ENCODE results near the gene C22orf15. TPM values are rescaled to one million over a fixed set of nuclear protein-coding genes. Genes with fewer than 3 reads are reported as not detected.

Gene C22orf15
- polyA plus RNA-seq (2013, experiment 1 of 2), result 0.77 TPM
- polyA plus RNA-seq (2013, experiment 2 of 2), result 1.7 TPM

- no peak within 1 kb of the TSS for H3K4me3 ChIP-seq (ENCODE audit: extremely low read depth, insufficient read depth, low read length, poor library complexity, severe bottlenecking)
- H3K36me3 ChIP-seq (ENCODE audit: control insufficient read depth, insufficient read depth, low read length), result peaks cover 14% of the 10 kb centered on the region
- H3K4me1 ChIP-seq (ENCODE audit: control insufficient read depth, insufficient read depth, low read length, poor library complexity, severe bottlenecking), result peaks cover 26% of the 10 kb centered on the region
- peak within 1 kb of the TSS; percentile 10 for H3K27ac ChIP-seq (ENCODE audit: low read depth, low read length, severe bottlenecking)
- WGBS, 2 experiments (ENCODE audit: insufficient coverage in 2 of 2), result 76 to 78% methylated on average over 11 to 15 of the region's 23 CpGs
- no peaks in the 10 kb centered on the region for H3K9me3 ChIP-seq (ENCODE audit: control insufficient read depth, low read length)
These were observed at the start of gene C22orf15 for GRCh38 chr22:23762842-23763578. TSS of gene C22orf15 (plus strand) at chr22:23762990. CDS start at chr22:23763307, 317 bp downstream.

GRCh38 chr22:23713696-23714595 is 48.8 kb upstream of the C22orf15 start:
- Histone ChIP-seq H3K4me3 (ENCODE audit: extremely low read depth, insufficient read depth, low read length, poor library complexity, severe bottlenecking) (no peak overlapping the region), H3K4me1 (ENCODE audit: control insufficient read depth, insufficient read depth, low read length, poor library complexity, severe bottlenecking) (no peaks in the 10 kb centered on the region), H3K36me3 (ENCODE audit: control insufficient read depth, insufficient read depth, low read length) (peaks cover 65% of the 10 kb centered on the region), H3K27ac (ENCODE audit: low read depth, low read length, severe bottlenecking) (no peak overlapping the region), H3K9me3 (ENCODE audit: control insufficient read depth, low read length) (no peaks in the 10 kb centered on the region)
- WGBS, 2 experiments (ENCODE audit: insufficient coverage in 2 of 2), result 96% methylated on average over 22 to 24 of the region's 28 CpGs

GRCh38 chr22:23714596-23715578 is 47.9 kb upstream of the C22orf15 start:
- no peak overlapping the region for H3K27ac ChIP-seq (ENCODE audit: low read depth, low read length, severe bottlenecking)
- H3K9me3 ChIP-seq (ENCODE audit: control insufficient read depth, low read length), result no peaks in the 10 kb centered on the region
- WGBS, 2 experiments (ENCODE audit: insufficient coverage in 2 of 2), result 93 to 94% methylated on average over 18 to 20 of the region's 23 CpGs
- no peak overlapping the region for H3K4me3 ChIP-seq (ENCODE audit: extremely low read depth, insufficient read depth, low read length, poor library complexity, severe bottlenecking)
- H3K4me1 ChIP-seq (ENCODE audit: control insufficient read depth, insufficient read depth, low read length, poor library complexity, severe bottlenecking), result no peaks in the 10 kb centered on the region
- H3K36me3 ChIP-seq (ENCODE audit: control insufficient read depth, insufficient read depth, low read length), result peaks cover 55% of the 10 kb centered on the region

GRCh38 chr22:23715806-23716375 is 46.9 kb upstream of the C22orf15 start:
- Histone ChIP-seq H3K4me3 (ENCODE audit: extremely low read depth, insufficient read depth, low read length, poor library complexity, severe bottlenecking) (peak overlapping the region; percentile 81), H3K36me3 (ENCODE audit: control insufficient read depth, insufficient read depth, low read length) (peaks cover 45% of the 10 kb centered on the region), H3K27ac (ENCODE audit: low read depth, low read length, severe bottlenecking) (no peak overlapping the region), H3K4me1 (ENCODE audit: control insufficient read depth, insufficient read depth, low read length, poor library complexity, severe bottlenecking) (no peaks in the 10 kb centered on the region), H3K9me3 (ENCODE audit: control insufficient read depth, low read length) (no peaks in the 10 kb centered on the region)
- 97 to 98% methylated on average over 13 to 14 of the region's 18 CpGs for WGBS, 2 experiments (ENCODE audit: insufficient coverage in 2 of 2)

- Histone ChIP-seq H3K4me1 (ENCODE audit: control insufficient read depth, insufficient read depth, low read length, poor library complexity, severe bottlenecking) (no peaks in the 10 kb centered on the region), H3K27ac (ENCODE audit: low read depth, low read length, severe bottlenecking) (peak overlapping the region; percentile 57)
- 6% methylated on average over 63 to 68 of the region's 84 CpGs for WGBS, 2 experiments (ENCODE audit: insufficient coverage in 2 of 2)
These were observed 45.7 kb upstream of the C22orf15 start for GRCh38 chr22:23716811-23717801.

GRCh38 chr22:23718371-23719165 is 44.2 kb upstream of the C22orf15 start:
- no peaks in the 10 kb centered on the region for H3K4me1 ChIP-seq (ENCODE audit: control insufficient read depth, insufficient read depth, low read length, poor library complexity, severe bottlenecking)
- 97 to 98% methylated on average over 9 to 10 of the region's 17 CpGs for WGBS, 2 experiments (ENCODE audit: insufficient coverage in 2 of 2)
- peaks cover 20% of the 10 kb centered on the region for H3K36me3 ChIP-seq (ENCODE audit: control insufficient read depth, insufficient read depth, low read length)
- no peaks in the 10 kb centered on the region for H3K9me3 ChIP-seq (ENCODE audit: control insufficient read depth, low read length)
- no peak overlapping the region for H3K27ac ChIP-seq (ENCODE audit: low read depth, low read length, severe bottlenecking)
- no peak overlapping the region for H3K4me3 ChIP-seq (ENCODE audit: extremely low read depth, insufficient read depth, low read length, poor library complexity, severe bottlenecking)

More at GRCh38 chr22:23716811-23717801, 45.7 kb upstream of the C22orf15 start:
- Histone ChIP-seq H3K4me3 (ENCODE audit: extremely low read depth, insufficient read depth, low read length, poor library complexity, severe bottlenecking) (peak overlapping the region; percentile 81), H3K9me3 (ENCODE audit: control insufficient read depth, low read length) (no peaks in the 10 kb centered on the region), H3K36me3 (ENCODE audit: control insufficient read depth, insufficient read depth, low read length) (peaks cover 33% of the 10 kb centered on the region)

GRCh38 chr22:23720855-23721254 is 41.9 kb upstream of the C22orf15 start:
- no peak overlapping the region for H3K4me3 ChIP-seq (ENCODE audit: extremely low read depth, insufficient read depth, low read length, poor library complexity, severe bottlenecking)
- 82 to 83% methylated on average over 4 of the region's 6 CpGs for WGBS, 2 experiments (ENCODE audit: insufficient coverage in 2 of 2)
- no peaks in the 10 kb centered on the region for H3K36me3 ChIP-seq (ENCODE audit: control insufficient read depth, insufficient read depth, low read length)
- no peaks in the 10 kb centered on the region for H3K4me1 ChIP-seq (ENCODE audit: control insufficient read depth, insufficient read depth, low read length, poor library complexity, severe bottlenecking)
- no peak overlapping the region for H3K27ac ChIP-seq (ENCODE audit: low read depth, low read length, severe bottlenecking)
- no peaks in the 10 kb centered on the region for H3K9me3 ChIP-seq (ENCODE audit: control insufficient read depth, low read length)

- Histone ChIP-seq H3K36me3 (ENCODE audit: control insufficient read depth, insufficient read depth, low read length) (no peaks in the 10 kb centered on the region), H3K4me3 (ENCODE audit: extremely low read depth, insufficient read depth, low read length, poor library complexity, severe bottlenecking) (no peak overlapping the region), H3K4me1 (ENCODE audit: control insufficient read depth, insufficient read depth, low read length, poor library complexity, severe bottlenecking) (no peaks in the 10 kb centered on the region), H3K27ac (ENCODE audit: low read depth, low read length, severe bottlenecking) (no peak overlapping the region), H3K9me3 (ENCODE audit: control insufficient read depth, low read length) (no peaks in the 10 kb centered on the region)
- 87 to 88% methylated on average over 2 of the region's 4 CpGs for WGBS, 2 experiments (ENCODE audit: insufficient coverage in 2 of 2)
These were observed 40.6 kb upstream of the C22orf15 start for GRCh38 chr22:23722160-23722559.

Measured in mesodermal cell (in vitro differentiated cells).